K562 (cell line): Measurements from ENCODE around the gene RPS10. TPM values are rescaled to one million over a fixed set of nuclear protein-coding genes. Genes with fewer than 3 reads are reported as not detected.

ENCODE experiments used
- ARNT ChIP-seq, 2 experiments: fragments of 450-650 bp; IDR thresholded peaks; 2 replicates each; pipeline ENCODE4 v1.6.1; 2016; ENCODE audit warnings: mild to moderate bottlenecking in 1 of 2
- DIDO1 ChIP-seq: fragments of 450-650 bp; IDR thresholded peaks from 2 replicates; pipeline ENCODE4 v1.6.1; 2016; ENCODE audit warnings: low read depth, missing biosample characterization, missing genetic modification characterization
- FOS ChIP-seq: IDR thresholded peaks from 3 replicates; pipeline ENCODE4 v1.6.1; 2011; ENCODE audit not compliant: insufficient read length; ENCODE audit errors: extremely low read depth
- HNRNPH1 ChIP-seq: fragments of 200-400 bp; formaldehyde crosslinking; optimal IDR thresholded peaks from 2 replicates; pipeline ENCODE3; 2017; ENCODE audit warnings: low read depth, mild to moderate bottlenecking, low read length, moderate library complexity
- MYBL2 ChIP-seq, 2 experiments: fragments of 450-650 bp in 1 of 2; sonication (generic) in 1 of 2; formaldehyde crosslinking in 1 of 2; IDR thresholded peaks; 2 replicates each; pipeline versions ENCODE4 v1.6.1 to v1.8.1; 2017 to 2022; ENCODE audit warnings: borderline replicate concordance in 1 of 2, inconsistent platforms in 1 of 2, low read depth in 1 of 2, mild to moderate bottlenecking in 1 of 2, missing genetic modification reagents in 1 of 2, moderate library complexity in 1 of 2
- STAT5B ChIP-seq: fragments of 250-450 bp; sonication (Bioruptor Pico); IDR thresholded peaks from 2 replicates; pipeline ENCODE4 v1.8.0; 2021; ENCODE audit warnings: mild to moderate bottlenecking, inconsistent platforms
- TAF7 ChIP-seq: fragments of 450-650 bp; IDR thresholded peaks from 2 replicates; pipeline ENCODE4 v1.6.1; 2016; ENCODE audit warnings: missing genetic modification characterization, missing compliant biosample characterization
- YY1 ChIP-seq, 3 experiments: IDR thresholded peaks; 2 replicates each; pipeline ENCODE4 v1.6.1; 2011; ENCODE audit warnings: low read length in 2 of 3, mild to moderate bottlenecking in 2 of 3, moderate library complexity in 2 of 3, borderline replicate concordance in 1 of 3, control low read depth in 1 of 3, low read depth in 1 of 3; ENCODE audit not compliant: insufficient read depth in 3 of 3, insufficient replicate concordance in 2 of 3, control insufficient read depth in 1 of 3, insufficient read length in 1 of 3; ENCODE audit errors: extremely low read depth in 1 of 3
- ZBED1 ChIP-seq: IDR thresholded peaks from 2 replicates; pipeline ENCODE4 v1.6.1; 2014
- ZNF217 ChIP-seq: sonication (generic); formaldehyde crosslinking; IDR thresholded peaks from 2 replicates; pipeline ENCODE4 v1.8.0; 2022; ENCODE audit warnings: mild to moderate bottlenecking, missing genetic modification reagents
- polyA plus RNA-seq, 8 experiments: library from polyadenylated mRNA; depleted of rRNA in 4 of 8; stranded (reverse) in 5 of 8; unstranded in 3 of 8; fragments of >200 nt; fragmentation: Nextera tagmentation in 2 of 8; fragmentation: Illumina TruSeq in 1 of 8; extraction: Ambion mirVana in 2 of 8; extraction: Trizol in 1 of 8; gene quantifications; 2 replicates each; pipeline versions ENCODE4 v1.2.1 to v1.2.3, GENCODE V29; 2011 to 2014; ENCODE audit warnings: inconsistent platforms in 1 of 8, missing spikeins in 1 of 8
- total RNA-seq, 7 experiments: library from RNA; depleted of rRNA in 6 of 7; stranded (reverse); fragments of >200 nt in 6 of 7; fragmentation: Illumina TruSeq in 2 of 7; extraction: Trizol in 2 of 7; gene quantifications; 2 replicates each; pipeline versions ENCODE4 v1.2.1 to v1.2.3, GENCODE V29; 2011 to 2021; ENCODE audit warnings: low replicate concordance in 1 of 7
- TF ChIP-seq, protein P1 (sequence below): fragments of 250-450 bp; sonication (Bioruptor Pico); IDR thresholded peaks from 2 replicates; pipeline ENCODE4 v1.4.0; 2020
- TF ChIP-seq, protein P2 (sequence below): fragments of 250-450 bp; sonication (Bioruptor Pico); IDR thresholded peaks from 2 replicates; pipeline ENCODE4 v1.9.0; 2021; ENCODE audit warnings: mild to moderate bottlenecking
- TF ChIP-seq, protein P3 (sequence below): fragments of 450-650 bp; IDR thresholded peaks from 2 replicates; pipeline ENCODE4 v1.6.1; 2018; ENCODE audit warnings: mild to moderate bottlenecking, low read depth; ENCODE audit not compliant: partially characterized antibody
- TF ChIP-seq, protein P4 (sequence below): IDR thresholded peaks from 2 replicates; pipeline ENCODE4 v1.6.1; 2016; ENCODE audit warnings: missing genetic modification characterization, missing compliant biosample characterization

Gene RPS10
- total and polyA plus RNA-seq, 9 of the 15 experiments (the other 6 are each of a cell fraction or from before 2014, with no cell fraction given), result 2,680 to 5,251 (median 3,876) TPM

DNA sequence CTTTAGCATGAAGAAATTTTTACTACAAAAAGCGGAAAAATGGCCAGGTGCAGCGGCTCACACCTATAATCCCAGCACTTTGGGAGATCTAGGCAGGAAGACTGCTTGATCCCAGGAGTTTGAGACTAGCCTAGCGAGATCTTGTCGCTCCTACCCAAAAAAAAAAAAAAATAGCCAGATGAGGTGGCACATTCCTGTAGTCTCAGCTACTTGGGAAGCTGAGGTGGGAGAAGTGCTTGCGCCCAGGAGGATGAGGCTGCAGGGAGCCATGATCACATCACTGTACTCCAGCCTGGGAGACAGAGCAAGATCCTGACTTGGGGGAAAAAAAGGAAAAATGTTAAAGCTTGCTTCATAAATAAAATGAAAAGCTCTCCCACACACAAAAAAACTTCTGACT lies 47.9 kb downstream of the RPS10 start (continued):
- TF ChIP-seq, protein P1, sequence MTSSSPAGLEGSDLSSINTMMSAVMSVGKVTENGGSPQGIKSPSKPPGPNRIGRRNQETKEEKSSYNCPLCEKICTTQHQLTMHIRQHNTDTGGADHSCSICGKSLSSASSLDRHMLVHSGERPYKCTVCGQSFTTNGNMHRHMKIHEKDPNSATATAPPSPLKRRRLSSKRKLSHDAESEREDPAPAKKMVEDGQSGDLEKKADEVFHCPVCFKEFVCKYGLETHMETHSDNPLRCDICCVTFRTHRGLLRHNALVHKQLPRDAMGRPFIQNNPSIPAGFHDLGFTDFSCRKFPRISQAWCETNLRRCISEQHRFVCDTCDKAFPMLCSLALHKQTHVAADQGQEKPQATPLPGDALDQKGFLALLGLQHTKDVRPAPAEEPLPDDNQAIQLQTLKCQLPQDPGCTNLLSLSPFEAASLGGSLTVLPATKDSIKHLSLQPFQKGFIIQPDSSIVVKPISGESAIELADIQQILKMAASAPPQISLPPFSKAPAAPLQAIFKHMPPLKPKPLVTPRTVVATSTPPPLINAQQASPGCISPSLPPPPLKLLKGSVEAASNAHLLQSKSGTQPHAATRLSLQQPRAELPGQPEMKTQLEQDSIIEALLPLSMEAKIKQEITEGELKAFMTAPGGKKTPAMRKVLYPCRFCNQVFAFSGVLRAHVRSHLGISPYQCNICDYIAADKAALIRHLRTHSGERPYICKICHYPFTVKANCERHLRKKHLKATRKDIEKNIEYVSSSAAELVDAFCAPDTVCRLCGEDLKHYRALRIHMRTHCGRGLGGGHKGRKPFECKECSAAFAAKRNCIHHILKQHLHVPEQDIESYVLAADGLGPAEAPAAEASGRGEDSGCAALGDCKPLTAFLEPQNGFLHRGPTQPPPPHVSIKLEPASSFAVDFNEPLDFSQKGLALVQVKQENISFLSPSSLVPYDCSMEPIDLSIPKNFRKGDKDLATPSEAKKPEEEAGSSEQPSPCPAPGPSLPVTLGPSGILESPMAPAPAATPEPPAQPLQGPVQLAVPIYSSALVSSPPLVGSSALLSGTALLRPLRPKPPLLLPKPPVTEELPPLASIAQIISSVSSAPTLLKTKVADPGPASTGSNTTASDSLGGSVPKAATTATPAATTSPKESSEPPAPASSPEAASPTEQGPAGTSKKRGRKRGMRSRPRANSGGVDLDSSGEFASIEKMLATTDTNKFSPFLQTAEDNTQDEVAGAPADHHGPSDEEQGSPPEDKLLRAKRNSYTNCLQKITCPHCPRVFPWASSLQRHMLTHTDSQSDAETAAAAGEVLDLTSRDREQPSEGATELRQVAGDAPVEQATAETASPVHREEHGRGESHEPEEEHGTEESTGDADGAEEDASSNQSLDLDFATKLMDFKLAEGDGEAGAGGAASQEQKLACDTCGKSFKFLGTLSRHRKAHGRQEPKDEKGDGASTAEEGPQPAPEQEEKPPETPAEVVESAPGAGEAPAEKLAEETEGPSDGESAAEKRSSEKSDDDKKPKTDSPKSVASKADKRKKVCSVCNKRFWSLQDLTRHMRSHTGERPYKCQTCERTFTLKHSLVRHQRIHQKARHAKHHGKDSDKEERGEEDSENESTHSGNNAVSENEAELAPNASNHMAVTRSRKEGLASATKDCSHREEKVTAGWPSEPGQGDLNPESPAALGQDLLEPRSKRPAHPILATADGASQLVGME (CRISPR knock-in tag), result no peak
- no peak for TF ChIP-seq TAF7 (tag)
- no peak for TF ChIP-seq ZNF217 (CRISPR knock-in tag)
- no peak for TF ChIP-seq YY1 (IDR thresholded peaks at IDR 0.05; ENCODE audit: borderline replicate concordance in 1 of 3, control insufficient read depth in 1 of 3, extremely low read depth in 1 of 3, insufficient read depth in 3 of 3, insufficient read length in 1 of 3, insufficient replicate concordance in 2 of 3, low read depth in 1 of 3, low read length in 2 of 3)
- no peak for TF ChIP-seq STAT5B (CRISPR knock-in tag)
- TF ChIP-seq DIDO1 (tag), result no peak
- TF ChIP-seq, protein P2, sequence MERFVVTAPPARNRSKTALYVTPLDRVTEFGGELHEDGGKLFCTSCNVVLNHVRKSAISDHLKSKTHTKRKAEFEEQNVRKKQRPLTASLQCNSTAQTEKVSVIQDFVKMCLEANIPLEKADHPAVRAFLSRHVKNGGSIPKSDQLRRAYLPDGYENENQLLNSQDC (CRISPR knock-in tag), result no peak
- no peak for TF ChIP-seq MYBL2 (IDR thresholded peaks at IDR 0.05; ENCODE audit: low read depth)
- TF ChIP-seq MYBL2 (CRISPR knock-in tag; IDR thresholded peaks at IDR 0.05; ENCODE audit: borderline replicate concordance), result no peak
- no peak for TF ChIP-seq ZBED1
- TF ChIP-seq ARNT (IDR thresholded peaks at IDR 0.05), result no peak
- no peak for TF ChIP-seq FOS
- TF ChIP-seq, protein P3, sequence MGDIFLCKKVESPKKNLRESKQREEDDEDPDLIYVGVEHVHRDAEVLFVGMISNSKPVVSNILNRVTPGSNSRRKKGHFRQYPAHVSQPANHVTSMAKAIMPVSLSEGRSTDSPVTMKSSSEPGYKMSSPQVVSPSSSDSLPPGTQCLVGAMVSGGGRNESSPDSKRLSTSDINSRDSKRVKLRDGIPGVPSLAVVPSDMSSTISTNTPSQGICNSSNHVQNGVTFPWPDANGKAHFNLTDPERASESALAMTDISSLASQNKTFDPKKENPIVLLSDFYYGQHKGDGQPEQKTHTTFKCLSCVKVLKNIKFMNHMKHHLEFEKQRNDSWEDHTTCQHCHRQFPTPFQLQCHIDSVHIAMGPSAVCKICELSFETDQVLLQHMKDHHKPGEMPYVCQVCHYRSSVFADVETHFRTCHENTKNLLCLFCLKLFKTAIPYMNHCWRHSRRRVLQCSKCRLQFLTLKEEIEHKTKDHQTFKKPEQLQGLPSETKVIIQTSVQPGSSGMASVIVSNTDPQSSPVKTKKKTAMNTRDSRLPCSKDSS, result no peak
- no peak for TF ChIP-seq HNRNPH1
- TF ChIP-seq, protein P4, sequence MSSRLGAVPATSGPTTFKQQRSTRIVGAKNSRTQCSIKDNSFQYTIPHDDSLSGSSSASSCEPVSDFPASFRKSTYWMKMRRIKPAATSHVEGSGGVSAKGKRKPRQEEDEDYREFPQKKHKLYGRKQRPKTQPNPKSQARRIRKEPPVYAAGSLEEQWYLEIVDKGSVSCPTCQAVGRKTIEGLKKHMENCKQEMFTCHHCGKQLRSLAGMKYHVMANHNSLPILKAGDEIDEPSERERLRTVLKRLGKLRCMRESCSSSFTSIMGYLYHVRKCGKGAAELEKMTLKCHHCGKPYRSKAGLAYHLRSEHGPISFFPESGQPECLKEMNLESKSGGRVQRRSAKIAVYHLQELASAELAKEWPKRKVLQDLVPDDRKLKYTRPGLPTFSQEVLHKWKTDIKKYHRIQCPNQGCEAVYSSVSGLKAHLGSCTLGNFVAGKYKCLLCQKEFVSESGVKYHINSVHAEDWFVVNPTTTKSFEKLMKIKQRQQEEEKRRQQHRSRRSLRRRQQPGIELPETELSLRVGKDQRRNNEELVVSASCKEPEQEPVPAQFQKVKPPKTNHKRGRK (tag), result no peak
